Effector CD8-positive, alpha-beta T cell (primary cell): ENCODE data around the gene HCLS1.
"Not testable (repeated sequence)": the region's sequence is repeated elsewhere in the genome, so short reads cannot be mapped to it uniquely, and the experiment has no call there.

Experiments
- DNase-seq: peaks from one replicate; lab custom pipeline; 2025; lab: John Stamatoyannopoulos, UW

The HCLS1 gene

DNA sequence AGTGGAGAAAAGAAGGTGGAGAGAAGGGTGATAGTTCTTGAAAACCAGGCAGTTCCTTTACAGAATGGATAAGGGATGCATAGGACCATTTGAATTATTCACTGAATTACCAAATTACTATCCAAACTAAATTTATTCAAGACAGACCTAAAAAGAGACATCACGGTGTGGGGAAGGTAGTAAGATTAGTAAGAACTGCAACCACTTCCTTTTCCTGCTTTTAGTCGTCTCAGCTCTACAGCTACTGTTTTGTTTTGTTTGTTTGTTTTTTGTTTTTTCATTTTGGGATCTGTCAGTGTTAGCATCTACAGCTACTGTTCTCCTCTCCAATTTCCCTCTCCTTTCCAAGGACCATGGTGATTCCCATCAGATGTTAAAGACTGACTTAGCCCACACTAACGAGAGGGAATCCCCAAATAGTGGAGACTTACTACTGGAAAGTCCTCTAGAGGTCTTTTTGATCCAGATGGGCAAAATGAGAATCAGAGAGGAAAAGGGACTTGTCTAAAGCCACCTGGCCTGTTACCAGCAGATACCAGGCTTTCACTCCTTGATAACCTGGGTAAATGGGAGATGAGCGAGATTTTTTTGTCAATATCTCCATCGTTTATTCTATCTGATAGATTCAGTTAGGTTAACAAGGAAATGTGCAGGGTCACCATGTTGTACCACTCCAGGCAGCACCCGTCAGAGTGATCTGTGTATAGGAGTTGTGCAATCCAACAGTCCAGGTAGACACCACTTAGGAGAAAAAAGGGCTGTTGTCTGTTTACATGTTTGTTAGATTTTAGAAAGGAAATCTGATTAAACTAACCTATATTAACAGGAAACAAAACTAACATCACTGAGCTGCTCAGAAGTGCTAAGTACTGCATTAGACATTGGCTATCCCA, 6.0 kb downstream of the HCLS1 start:
- DNase-seq, result no peak

DNA sequence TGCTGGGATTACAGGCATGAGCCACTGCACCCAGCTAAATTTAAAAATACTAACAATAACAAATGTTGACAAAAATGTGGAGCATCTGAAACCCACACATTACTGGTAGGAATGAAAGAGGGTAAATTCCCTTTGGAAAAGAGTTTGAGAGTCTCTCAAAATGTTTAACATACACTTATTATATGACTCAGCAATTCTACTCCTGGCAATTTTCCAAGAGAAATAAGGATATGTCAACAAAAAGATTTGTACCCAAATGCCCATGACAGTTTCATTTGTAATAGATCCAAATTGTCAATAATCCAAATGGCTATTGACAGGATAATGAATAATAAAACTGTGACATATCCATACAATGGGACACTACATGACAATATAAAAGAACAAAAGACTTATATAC, 9.0 kb downstream of the HCLS1 start:
- DNase-seq, result no peak

GRCh38 chr3:121649645-121650044, 11.1 kb downstream of the HCLS1 start:
- no peak for DNase-seq

- DNase-seq, result no peak
These were observed 12.3 kb downstream of the HCLS1 start for GRCh38 chr3:121648219-121648958.

DNA sequence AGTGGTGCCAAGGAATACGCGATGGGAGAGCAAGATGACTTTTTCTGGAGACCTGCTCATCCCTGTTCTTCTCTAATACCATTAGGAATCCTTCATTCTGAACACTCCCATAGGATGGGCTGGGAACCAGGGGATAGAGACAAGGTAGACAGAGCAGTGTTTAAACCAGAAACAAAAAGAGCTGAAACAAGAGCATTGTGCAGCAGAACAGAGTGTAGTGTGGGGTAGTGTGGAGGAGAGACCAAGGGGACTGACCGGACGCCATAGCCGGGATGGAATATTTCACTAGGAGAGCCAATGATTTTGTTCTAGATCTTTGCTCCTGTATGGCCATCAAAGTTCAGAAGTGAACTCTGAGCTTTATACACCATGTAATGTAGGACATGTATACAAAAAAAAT, 15.6 kb downstream of the HCLS1 start:
- DNase-seq, result no peak

GRCh38 chr3:121642601-121643314, 17.9 kb downstream of the HCLS1 start:
- no peak for DNase-seq

GRCh38 chr3:121641127-121641526, 19.6 kb downstream of the HCLS1 start:
- no peak for DNase-seq

- no peak for DNase-seq
These were observed 22.8 kb downstream of the HCLS1 start for GRCh38 chr3:121637922-121638321.

- DNase-seq, result no peak
These were observed 30.3 kb downstream of the HCLS1 start for GRCh38 chr3:121630355-121630754.

DNA sequence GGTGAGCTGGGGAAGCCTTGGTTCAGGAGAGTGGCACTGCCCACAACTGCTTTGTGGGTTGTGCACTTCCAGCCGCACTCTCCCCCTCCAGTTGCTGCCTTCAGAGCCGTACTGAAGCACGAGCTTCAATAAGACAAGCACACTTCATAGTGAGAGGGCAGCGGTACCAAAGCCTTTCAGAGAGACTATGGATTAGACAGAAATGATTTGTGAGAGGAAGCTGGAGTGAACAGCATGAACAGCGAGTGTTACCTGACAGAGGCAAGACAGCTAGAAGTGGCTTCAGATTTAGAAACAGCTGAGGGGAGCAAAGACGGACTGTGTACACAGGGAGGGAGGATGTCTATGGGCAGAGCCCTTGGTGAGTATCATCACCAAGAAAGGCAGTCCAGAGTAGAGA, 31.1 kb downstream of the HCLS1 start:
- DNase-seq, result no peak

- DNase-seq, result no peak
These were observed 33.1 kb downstream of the HCLS1 start for GRCh38 chr3:121627622-121628021.

DNA sequence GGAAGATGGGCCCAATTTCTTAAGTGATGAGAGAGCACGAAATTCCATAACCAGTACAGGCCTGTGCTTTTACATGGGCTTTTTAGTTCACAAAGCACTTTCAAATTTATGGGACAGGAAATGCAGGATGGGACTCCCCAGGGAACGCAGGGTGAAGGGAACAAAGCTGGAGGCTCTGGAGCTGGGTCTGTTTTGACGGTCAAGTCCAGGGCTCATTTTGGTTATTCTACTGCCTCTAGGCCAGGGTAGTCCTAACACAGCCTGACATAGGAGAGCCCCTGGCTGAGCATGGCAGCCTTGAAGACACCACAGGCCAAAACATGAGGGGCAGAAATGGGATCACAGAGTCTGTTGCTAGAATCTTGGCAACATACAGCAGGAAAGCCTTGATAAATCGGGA, 33.5 kb downstream of the HCLS1 start:
- DNase-seq, result no peak

DNA sequence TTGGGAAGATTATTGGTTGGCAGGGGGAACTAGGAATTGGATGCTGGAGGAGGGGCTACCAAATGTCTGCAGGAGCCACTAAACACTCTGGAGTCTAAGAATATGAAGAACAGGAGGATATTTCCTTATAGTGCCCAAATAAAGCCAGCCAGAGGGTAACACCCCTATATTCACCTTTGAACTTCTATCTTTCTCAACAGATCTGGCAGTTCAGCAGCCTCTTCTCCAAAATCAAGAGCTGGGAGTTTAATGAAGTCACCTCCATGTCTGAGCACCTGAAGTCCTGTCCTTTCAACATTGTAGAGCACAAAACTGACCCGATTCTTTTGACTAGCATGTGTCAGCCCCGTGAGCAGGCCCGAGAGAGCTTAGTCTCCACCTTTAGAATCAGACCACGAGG, 34.2 kb downstream of the HCLS1 start:
- no peak for DNase-seq

DNA sequence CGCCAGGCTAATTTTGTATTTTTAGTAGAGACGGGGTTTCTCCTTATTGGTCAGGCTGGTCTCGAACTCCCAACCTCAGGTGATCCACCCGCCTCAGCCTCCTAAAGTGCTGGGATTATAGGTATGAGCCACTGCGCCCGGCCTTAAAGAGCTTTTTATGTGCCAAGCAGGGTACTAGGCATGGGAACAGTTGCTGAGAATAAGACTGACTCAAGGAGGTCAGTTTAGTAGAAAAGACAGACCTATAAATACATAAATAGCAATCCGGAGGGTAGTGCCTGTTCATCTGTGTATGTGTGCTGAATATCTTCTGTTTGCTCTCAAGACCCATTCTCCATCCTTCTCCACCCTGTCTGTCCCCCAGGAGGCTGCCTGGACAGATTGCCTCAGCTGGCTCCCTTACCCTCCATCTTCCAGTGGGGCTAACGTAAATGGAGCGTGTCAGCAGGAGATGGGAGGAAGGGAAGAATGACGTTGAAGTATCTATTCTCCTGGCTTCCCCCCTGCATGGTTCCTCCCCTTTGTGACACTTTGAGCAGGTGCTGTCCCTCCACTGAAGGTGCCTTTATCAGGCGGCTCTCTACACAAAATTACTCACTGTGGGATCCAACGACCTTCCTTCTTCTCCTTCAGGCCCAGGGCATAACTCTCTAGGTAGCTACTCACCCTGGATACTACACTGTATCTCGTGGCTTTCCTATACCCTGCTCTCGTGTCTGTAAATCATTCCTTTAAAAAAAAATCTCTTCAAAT, 36.4 kb downstream of the HCLS1 start:
- no peak for DNase-seq

GRCh38 chr3:121621491-121621890, 39.2 kb downstream of the HCLS1 start:
- DNase-seq, result no peak

DNA sequence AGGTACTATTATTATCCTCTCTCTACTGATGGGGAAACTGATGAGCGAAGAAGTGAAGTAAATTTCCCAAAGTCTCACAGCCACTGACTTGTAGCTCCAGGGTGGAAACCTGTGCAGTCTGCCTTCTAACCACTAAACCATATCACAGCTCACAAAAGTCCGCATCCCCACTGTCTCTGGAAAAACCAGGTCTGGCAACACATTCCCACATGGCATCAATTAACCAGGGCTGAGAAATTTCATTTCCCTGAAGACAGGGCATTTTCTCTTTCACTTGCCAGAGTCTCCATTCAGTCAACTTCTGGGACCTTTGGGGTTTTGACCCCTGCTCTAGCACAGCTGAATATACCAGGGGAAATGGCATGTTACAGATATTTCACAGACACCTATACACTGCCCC, 41.0 kb downstream of the HCLS1 start:
- DNase-seq, result no peak

DNA sequence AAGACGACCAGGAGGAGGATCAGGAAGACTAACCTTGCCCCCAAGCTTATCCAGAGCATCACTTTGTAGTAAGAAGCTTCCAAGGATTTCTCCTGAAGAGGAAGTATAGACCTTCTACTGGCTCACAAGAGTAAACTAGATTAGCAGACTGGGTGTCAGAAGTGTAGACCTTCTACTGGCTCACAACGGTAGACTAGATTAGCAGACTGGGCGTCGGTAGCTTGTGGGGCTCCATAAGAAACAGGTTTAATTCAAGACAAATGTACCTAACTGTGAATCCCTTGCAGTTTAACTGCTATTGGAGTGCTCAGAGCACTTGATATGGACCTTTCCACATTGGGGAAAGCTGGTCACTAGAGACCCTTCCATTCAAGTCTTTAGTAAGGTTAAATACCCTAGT, 54.6 kb downstream of the HCLS1 start:
- no peak for DNase-seq

GRCh38 chr3:121604759-121605158, 55.9 kb downstream of the HCLS1 start:
- DNase-seq, result no peak

DNA sequence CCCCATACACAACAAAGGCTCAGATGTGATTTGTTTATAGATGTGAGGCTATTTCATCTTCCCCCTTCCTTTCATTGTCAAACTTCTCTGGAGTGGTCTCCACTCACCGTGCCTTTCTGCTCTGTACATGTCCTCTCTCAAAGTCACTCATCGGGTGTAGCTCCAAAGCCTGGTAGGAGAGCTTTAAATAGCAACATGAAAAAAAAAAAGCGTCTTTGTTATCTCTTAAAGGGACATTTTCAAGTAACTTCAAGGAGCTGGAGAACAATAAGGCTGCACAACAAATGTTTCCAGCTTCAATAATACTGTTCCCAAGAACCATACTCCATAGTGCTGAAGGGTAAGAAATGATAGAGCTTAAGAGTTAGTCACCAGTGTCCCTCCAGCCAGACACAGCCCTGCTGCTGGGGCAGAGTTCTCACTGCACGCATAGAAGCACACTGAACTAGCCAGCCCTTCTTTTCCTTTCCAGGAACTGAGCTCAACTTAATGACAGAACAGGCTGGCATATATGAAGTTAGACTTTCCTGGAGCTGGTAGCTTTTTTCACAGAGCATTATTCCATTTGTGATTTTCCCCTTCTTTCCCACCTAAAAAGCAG, 59.4 kb downstream of the HCLS1 start:
- no peak for DNase-seq

GRCh38 chr3:121599900-121600299, 60.8 kb downstream of the HCLS1 start:
- DNase-seq, result not testable (repeated sequence)

GRCh38 chr3:121598564-121598963, 62.1 kb downstream of the HCLS1 start:
- DNase-seq, result no peak
